Endothelial cell of hepatic sinusoid (primary cell): Measurements from ENCODE around the gene TPRG1L.

ENCODE experiments used
- in situ Hi-C: cut with HindIII; loops from 2 replicates; pipeline ENCODE4 v1.10.0; 2017; ENCODE audit warnings: low sequenced_read_pairs

The TPRG1L gene

GRCh38 chr1:3658231-3658615 is 33.4 kb downstream of the TPRG1L start:
- in situ Hi-C loops, result no loop called here

GRCh38 chr1:3659093-3659492 is 34.3 kb downstream of the TPRG1L start:
- in situ Hi-C loops, result no loop called here

- in situ Hi-C loops, result no loop called here
Measured at GRCh38 chr1:3660704-3661103, 35.9 kb downstream of the TPRG1L start.

GRCh38 chr1:3661631-3662030 is 36.8 kb downstream of the TPRG1L start:
- in situ Hi-C loops, result no loop called here

- in situ Hi-C loops, result no loop called here
Measured at GRCh38 chr1:3662080-3662671, 37.4 kb downstream of the TPRG1L start.

- in situ Hi-C loops, result no loop called here
Measured at GRCh38 chr1:3663999-3664699, 39.3 kb downstream of the TPRG1L start.

- in situ Hi-C loops, result no loop called here
Measured at GRCh38 chr1:3664700-3665375, 40.0 kb downstream of the TPRG1L start.

- in situ Hi-C loops, result no loop called here
Measured at GRCh38 chr1:3668148-3668547, 43.3 kb downstream of the TPRG1L start.

- in situ Hi-C loops, result no loop called here
Measured at GRCh38 chr1:3668585-3669300, 43.9 kb downstream of the TPRG1L start.

GRCh38 chr1:3669421-3669821 is 44.6 kb downstream of the TPRG1L start:
- in situ Hi-C loops, result no loop called here

- in situ Hi-C loops, result no loop called here
Measured at GRCh38 chr1:3669971-3670431, 45.2 kb downstream of the TPRG1L start.

- in situ Hi-C loops, result no loop called here
Measured at GRCh38 chr1:3670823-3671265, 46.0 kb downstream of the TPRG1L start.

- in situ Hi-C loops, result no loop called here
Measured at GRCh38 chr1:3671371-3672180, 46.8 kb downstream of the TPRG1L start.

GRCh38 chr1:3672231-3672970 is 47.6 kb downstream of the TPRG1L start:
- in situ Hi-C loops, result no loop called here

- in situ Hi-C loops, result no loop called here
Measured at GRCh38 chr1:3672971-3673361, 48.2 kb downstream of the TPRG1L start.

GRCh38 chr1:3673381-3674099 is 48.7 kb downstream of the TPRG1L start:
- in situ Hi-C loops, result no loop called here

- in situ Hi-C loops, result no loop called here
Measured at GRCh38 chr1:3674100-3675094, 49.6 kb downstream of the TPRG1L start.

- in situ Hi-C loops, result no loop called here
Measured at GRCh38 chr1:3675436-3675835, 50.6 kb downstream of the TPRG1L start.
